NCI-H82 treated with DMSO at 0.1 percent for 48 hours (cell line): ENCODE data around the gene CFAP52.
"Not testable (repeated sequence)": the region's sequence is repeated elsewhere in the genome, so short reads cannot be mapped to it uniquely, and the experiment has no call there.

Source experiments
- DNase-seq: peaks from one replicate; lab custom pipeline; 2025; ENCODE audit not compliant: unreplicated experiment; lab: John Stamatoyannopoulos, UW

Gene CFAP52

GRCh38 chr17:9576521-9577372 is at the start of gene CFAP52:
Gene CFAP52, plus strand, starts transcription at chr17:9576642. Its CDS starts 54 bp downstream, at chr17:9576696.
- peak; percentile 40 for DNase-seq

- DNase-seq = no peak
Measured at GRCh38 chr17:9527788-9528187, 48.7 kb upstream of the CFAP52 start.

- no peak for DNase-seq
Measured at GRCh38 chr17:9529033-9529700, 47.3 kb upstream of the CFAP52 start.

GRCh38 chr17:9531034-9531433 is 45.4 kb upstream of the CFAP52 start:
- no peak for DNase-seq

- no peak for DNase-seq
Measured at GRCh38 chr17:9532715-9533114, 43.7 kb upstream of the CFAP52 start.

GRCh38 chr17:9533441-9533840 is 43.0 kb upstream of the CFAP52 start:
- DNase-seq = no peak

- no peak for DNase-seq
Measured at GRCh38 chr17:9536061-9536460, 40.4 kb upstream of the CFAP52 start.

- DNase-seq = no peak
Measured at GRCh38 chr17:9537177-9537776, 39.2 kb upstream of the CFAP52 start.

GRCh38 chr17:9538626-9539025 is 37.8 kb upstream of the CFAP52 start:
- DNase-seq = peak; percentile 87

- DNase-seq = no peak
Measured at GRCh38 chr17:9541718-9542117, 34.7 kb upstream of the CFAP52 start.

GRCh38 chr17:9544221-9544620 is 32.2 kb upstream of the CFAP52 start:
- DNase-seq = no peak

GRCh38 chr17:9549215-9549614 is 27.2 kb upstream of the CFAP52 start:
- no peak for DNase-seq

GRCh38 chr17:9553181-9553580 is 23.3 kb upstream of the CFAP52 start:
- no peak for DNase-seq

- no peak for DNase-seq
Measured at GRCh38 chr17:9553596-9553995, 22.8 kb upstream of the CFAP52 start.

- DNase-seq = peak; percentile 31
Measured at GRCh38 chr17:9554715-9555114, 21.7 kb upstream of the CFAP52 start.

- no peak for DNase-seq
Measured at GRCh38 chr17:9557161-9557755, 19.2 kb upstream of the CFAP52 start.

GRCh38 chr17:9557857-9558256 is 18.6 kb upstream of the CFAP52 start:
- DNase-seq = no peak

GRCh38 chr17:9564104-9564503 is 12.3 kb upstream of the CFAP52 start:
- no peak for DNase-seq

- DNase-seq = no peak
Measured at GRCh38 chr17:9566067-9566466, 10.4 kb upstream of the CFAP52 start.

- not testable (repeated sequence) for DNase-seq
Measured at GRCh38 chr17:9566739-9567138, 9.7 kb upstream of the CFAP52 start.

- no peak for DNase-seq
Measured at GRCh38 chr17:9568004-9568403, 8.4 kb upstream of the CFAP52 start.
